ENCODE results near the gene DCDC2C.
A peak's percentile ranks its signal among the peaks of the same experiment; 100 is the strongest.

Gene DCDC2C

GRCh38 chr2:3738454-3738853, 35.1 kb downstream of the DCDC2C start:
- no peak for TF ChIP-seq EGR1 (IDR thresholded peaks at IDR 0.05)
- TF ChIP-seq TCF12 (IDR thresholded peaks at IDR 0.05; ENCODE audit: low read depth): no peak
- no peak for TF ChIP-seq MAX (IDR thresholded peaks at IDR 0.05)
- no peak for TF ChIP-seq TEAD4 (IDR thresholded peaks at IDR 0.05)
- TF ChIP-seq EP300 (IDR thresholded peaks at IDR 0.05; ENCODE audit: borderline replicate concordance): no peak
- TF ChIP-seq ZBTB7A (IDR thresholded peaks at IDR 0.05; ENCODE audit: low read depth): no peak
- peak; percentile 46 for TF ChIP-seq RAD21 (IDR thresholded peaks at IDR 0.05; ENCODE audit: low read depth)

GRCh38 chr2:3739313-3739712, 35.9 kb downstream of the DCDC2C start:
- TF ChIP-seq NFIC (IDR thresholded peaks at IDR 0.05) (no peak), MAX (IDR thresholded peaks at IDR 0.05) (no peak), ZBTB7A (IDR thresholded peaks at IDR 0.05; ENCODE audit: low read depth) (no peak), CREB1 (IDR thresholded peaks at IDR 0.05; ENCODE audit: low read depth) (no peak), CEBPB (IDR thresholded peaks at IDR 0.05) (no peak), TEAD4 (IDR thresholded peaks at IDR 0.05) (no peak), USF1 (IDR thresholded peaks at IDR 0.05) (no peak)

- no peak for TF ChIP-seq USF1 (IDR thresholded peaks at IDR 0.05)
- no peak for TF ChIP-seq TAF1 (IDR thresholded peaks at IDR 0.05; ENCODE audit: low read depth)
- TF ChIP-seq MAX (IDR thresholded peaks at IDR 0.05): no peak
- TF ChIP-seq TCF12 (IDR thresholded peaks at IDR 0.05; ENCODE audit: low read depth): no peak
- no peak for TF ChIP-seq EGR1 (IDR thresholded peaks at IDR 0.05)
- no peak for TF ChIP-seq FOXM1 (IDR thresholded peaks at IDR 0.05; ENCODE audit: borderline replicate concordance, low read depth)
- TF ChIP-seq EP300 (IDR thresholded peaks at IDR 0.05; ENCODE audit: borderline replicate concordance): no peak
- no peak for TF ChIP-seq CREB1 (IDR thresholded peaks at IDR 0.05; ENCODE audit: low read depth)
- TF ChIP-seq REST (IDR thresholded peaks at IDR 0.05; ENCODE audit: low read depth): no peak
- no peak for TF ChIP-seq RAD21 (IDR thresholded peaks at IDR 0.05; ENCODE audit: low read depth)
- TF ChIP-seq YY1 (IDR thresholded peaks at IDR 0.05; ENCODE audit: low read depth): no peak
- TF ChIP-seq TEAD4 (IDR thresholded peaks at IDR 0.05): no peak
- TF ChIP-seq ZBTB7A (IDR thresholded peaks at IDR 0.05; ENCODE audit: low read depth): no peak
- TF ChIP-seq NFIC (IDR thresholded peaks at IDR 0.05): no peak
These were observed 38.0 kb downstream of the DCDC2C start for GRCh38 chr2:3741396-3741795.

GRCh38 chr2:3741867-3742602, 38.7 kb downstream of the DCDC2C start:
- no peak for TF ChIP-seq ZBTB7A (IDR thresholded peaks at IDR 0.05; ENCODE audit: low read depth)
- no peak for TF ChIP-seq RAD21 (IDR thresholded peaks at IDR 0.05; ENCODE audit: low read depth)
- TF ChIP-seq TCF12 (IDR thresholded peaks at IDR 0.05; ENCODE audit: low read depth): no peak
- TF ChIP-seq TEAD4 (IDR thresholded peaks at IDR 0.05): no peak
- no peak for TF ChIP-seq REST (IDR thresholded peaks at IDR 0.05; ENCODE audit: low read depth)
- TF ChIP-seq USF1 (IDR thresholded peaks at IDR 0.05): no peak
- TF ChIP-seq NFIC (IDR thresholded peaks at IDR 0.05): no peak
- no peak for TF ChIP-seq EGR1 (IDR thresholded peaks at IDR 0.05)
- no peak for TF ChIP-seq CEBPB (IDR thresholded peaks at IDR 0.05)
- no peak for TF ChIP-seq MAX (IDR thresholded peaks at IDR 0.05)
- no peak for TF ChIP-seq FOXM1 (IDR thresholded peaks at IDR 0.05; ENCODE audit: borderline replicate concordance, low read depth)
- TF ChIP-seq EP300 (IDR thresholded peaks at IDR 0.05; ENCODE audit: borderline replicate concordance): no peak
- no peak for TF ChIP-seq TAF1 (IDR thresholded peaks at IDR 0.05; ENCODE audit: low read depth)
- no peak for TF ChIP-seq YY1 (IDR thresholded peaks at IDR 0.05; ENCODE audit: low read depth)
- no peak for TF ChIP-seq CREB1 (IDR thresholded peaks at IDR 0.05; ENCODE audit: low read depth)

All from Ishikawa (cell line).